ENCODE data around the gene FTO. TPM values are rescaled to one million over a fixed set of nuclear protein-coding genes. Genes with fewer than 3 reads are reported as not detected.

The FTO gene
- polyA plus RNA-seq, 10 donors, result 48.3 to 68.6 (median 62.8) TPM

DNA sequence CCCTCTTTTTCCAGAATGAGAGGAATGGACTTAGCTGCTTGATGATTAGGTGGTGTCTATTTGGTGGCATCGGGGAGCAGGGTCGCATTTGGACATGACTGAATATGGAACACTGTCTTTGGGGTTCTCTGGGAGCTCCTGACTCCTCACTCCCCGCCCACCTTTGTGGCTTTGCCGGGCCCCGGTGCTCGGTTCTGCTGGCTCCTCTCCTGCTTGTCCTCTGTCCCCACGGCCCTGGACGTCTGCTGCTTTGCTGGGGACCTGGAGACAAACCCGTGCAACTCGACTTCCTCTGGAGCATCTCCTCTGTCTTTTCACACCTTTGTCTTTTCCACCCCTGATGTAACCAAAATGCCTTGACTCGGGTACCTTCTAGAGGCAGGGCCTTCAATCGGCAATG is 446.9 kb downstream of the FTO start:
- no peak for DNase-seq

GRCh38 chr16:54152362-54153239 is 448.6 kb downstream of the FTO start:
- DNase-seq, result no peak

DNA sequence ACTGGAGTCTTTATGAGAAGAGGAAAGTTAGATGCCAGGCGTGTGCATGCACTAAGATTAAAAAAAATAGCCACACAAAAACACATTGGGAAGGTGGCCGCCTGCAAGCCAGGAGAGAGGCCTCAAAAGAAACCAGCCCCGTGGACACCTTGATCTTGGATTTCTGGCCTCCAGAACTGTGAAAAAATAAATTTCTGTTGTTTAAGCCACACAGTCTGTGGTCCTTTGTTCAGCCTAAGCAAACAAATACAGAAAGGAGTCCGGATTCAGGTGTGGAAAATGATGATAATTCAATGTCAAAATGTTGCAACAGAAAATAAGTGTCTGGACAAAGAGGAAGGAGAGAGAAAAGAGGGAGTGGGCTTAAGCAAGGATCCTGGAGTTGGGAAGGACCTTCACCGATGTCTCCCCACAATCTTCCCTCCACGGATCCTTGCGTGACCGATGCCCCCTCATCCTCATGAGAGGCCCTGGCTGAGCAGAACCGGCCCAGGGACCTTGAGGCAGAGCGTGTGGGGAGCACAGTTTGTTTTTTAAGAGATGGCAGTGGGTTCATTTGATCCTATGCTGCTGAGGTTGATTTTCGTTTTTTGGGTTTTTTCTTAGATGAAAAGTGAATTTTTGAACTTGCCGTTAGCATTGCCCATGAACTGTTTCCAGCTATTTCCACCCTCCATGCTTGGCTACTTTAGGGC is 449.4 kb downstream of the FTO start:
- no peak for DNase-seq

DNA sequence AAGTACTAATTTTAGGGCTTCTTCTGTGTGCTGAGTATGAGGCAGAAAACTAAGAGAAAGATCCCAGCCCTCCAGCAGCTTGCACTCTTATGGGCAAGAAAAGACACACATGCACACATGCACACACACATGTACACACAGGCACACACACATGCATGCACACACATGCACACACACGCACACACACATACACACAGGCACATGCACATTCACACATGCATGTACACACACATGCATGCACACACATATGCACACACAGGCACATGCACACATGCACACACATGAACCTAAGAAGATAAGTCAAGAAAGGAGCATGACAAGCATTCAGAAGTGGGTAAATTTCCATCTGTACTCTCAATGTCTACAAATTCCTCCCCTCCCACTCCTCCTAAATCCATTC is 452.4 kb downstream of the FTO start:
- DNase-seq, result no peak

DNA sequence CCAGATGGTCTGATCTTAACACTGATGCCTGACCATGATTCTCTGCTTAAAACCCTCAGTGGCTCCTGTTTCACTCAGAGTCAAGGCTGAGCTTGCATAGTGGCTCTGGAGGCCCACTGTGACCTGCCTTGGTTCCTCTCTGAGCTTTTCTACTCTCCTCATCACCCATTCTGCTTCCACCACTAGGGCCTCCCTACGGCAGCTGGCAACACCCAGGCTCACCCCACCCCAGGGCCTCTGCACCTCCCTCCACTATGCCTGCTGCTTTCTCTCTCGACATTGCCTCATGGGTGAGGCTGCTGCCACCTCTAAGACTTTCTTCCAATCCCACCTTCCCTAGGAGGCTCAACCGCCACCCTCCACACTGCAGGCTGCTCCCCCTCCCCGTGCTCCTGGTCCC is 455.0 kb downstream of the FTO start:
- DNase-seq, result no peak

DNA sequence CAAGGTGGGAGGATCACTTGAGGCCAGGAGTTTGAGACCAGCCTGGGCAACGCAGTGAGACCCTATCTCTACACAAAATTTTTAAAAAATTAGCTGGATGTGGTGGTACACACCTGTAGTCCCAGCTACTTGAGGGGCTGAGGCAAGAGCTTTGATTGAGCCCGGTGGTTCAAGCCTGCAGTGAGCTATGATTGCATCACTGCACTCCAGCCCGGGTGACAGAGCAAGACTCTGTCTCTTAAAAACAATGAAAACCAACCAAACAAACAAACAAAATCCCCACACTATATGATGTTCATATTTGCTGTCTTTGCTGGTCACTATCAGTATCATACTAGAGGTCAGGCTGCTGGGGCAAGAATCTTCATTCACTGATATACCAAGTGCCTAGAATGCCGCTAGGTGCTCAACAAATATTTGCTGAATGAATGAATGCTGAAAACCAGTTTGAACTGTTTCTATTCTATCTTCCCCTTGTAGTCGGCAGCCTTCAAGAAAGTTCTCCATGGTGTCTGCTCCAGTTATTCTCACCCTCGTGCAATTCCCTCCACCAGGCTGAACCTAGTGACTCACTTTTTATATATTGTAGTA is 455.6 kb downstream of the FTO start:
- DNase-seq, result no peak

- DNase-seq, result no peak
Measured at GRCh38 chr16:54160252-54160860, 456.4 kb downstream of the FTO start.

DNA sequence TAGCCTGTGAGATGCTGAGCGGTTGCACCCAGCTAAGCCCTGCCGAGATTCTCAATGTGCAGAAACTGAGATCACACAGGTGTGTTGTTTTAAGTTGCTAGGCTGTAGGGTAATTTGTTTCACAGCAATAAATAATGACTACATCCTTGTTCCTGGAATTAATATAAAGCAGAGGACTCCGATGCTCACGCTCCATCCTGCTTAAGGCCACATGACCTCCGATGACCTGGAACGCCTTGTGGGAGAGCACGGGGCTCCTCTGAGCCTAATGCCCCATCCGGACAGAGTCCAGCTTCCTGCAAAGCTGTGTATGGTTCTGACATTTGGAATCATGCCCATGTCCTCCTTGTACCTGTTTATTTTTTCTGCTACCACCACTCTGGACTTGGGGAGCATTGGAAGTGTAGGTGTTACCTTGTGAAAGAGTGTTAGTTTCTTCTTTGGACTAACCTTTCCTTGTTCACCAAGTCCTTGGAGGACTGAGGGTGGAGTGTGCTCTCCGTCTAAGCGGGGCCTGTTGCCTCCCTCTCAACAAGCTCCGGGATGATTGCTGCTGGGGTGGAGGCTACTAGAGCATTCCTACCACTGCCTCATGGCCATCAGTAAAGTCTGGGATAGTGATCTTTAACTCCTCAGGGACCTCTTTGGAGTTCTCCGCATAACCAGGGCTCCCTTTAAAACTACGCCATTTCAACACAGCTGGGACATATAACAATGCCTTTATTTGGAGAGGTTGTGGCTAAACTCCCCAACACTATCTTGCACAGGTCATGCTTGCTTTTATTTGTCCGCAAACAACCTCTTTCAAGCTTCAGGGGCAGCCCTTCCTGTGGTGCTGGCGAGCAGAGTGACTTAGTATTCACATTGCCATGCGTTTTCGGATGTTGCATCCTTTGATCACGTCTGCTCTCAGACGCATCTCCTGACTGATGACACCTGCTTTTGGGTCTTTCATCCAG is 457.3 kb downstream of the FTO start:
- no peak for DNase-seq

DNA sequence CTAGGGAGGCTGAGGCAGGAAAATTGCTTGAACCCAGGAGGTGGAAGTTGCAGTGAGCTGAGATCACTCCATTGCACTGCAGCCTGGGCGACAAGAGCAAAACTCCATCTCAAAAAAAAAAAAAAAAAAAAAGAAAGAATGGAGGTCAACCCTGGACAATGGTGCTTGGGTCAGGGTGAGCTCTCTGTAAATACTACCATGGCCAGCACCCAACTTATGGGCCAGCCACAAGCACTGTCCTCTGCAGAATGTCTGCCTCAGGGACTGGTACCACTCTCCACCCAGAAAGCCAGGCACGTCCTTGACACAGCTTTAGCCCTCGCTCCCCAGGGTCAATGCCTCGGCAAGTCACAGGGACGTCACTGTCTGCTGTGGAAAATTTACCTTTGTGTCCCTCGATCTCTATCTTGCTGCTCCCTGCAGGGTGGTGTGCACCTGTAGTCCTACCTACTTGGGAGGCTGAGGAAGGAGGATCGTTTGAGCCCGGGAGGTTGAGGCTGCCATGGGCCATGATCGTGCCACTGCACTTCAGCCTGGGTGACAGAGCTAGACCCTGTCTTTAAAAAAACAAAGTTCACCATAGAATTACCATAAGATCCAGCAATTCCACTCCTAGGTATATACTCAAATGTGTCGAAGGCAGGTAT is 459.4 kb downstream of the FTO start:
- no peak for DNase-seq

- DNase-seq, result no peak
Measured at GRCh38 chr16:54164789-54165173, 460.8 kb downstream of the FTO start.

DNA sequence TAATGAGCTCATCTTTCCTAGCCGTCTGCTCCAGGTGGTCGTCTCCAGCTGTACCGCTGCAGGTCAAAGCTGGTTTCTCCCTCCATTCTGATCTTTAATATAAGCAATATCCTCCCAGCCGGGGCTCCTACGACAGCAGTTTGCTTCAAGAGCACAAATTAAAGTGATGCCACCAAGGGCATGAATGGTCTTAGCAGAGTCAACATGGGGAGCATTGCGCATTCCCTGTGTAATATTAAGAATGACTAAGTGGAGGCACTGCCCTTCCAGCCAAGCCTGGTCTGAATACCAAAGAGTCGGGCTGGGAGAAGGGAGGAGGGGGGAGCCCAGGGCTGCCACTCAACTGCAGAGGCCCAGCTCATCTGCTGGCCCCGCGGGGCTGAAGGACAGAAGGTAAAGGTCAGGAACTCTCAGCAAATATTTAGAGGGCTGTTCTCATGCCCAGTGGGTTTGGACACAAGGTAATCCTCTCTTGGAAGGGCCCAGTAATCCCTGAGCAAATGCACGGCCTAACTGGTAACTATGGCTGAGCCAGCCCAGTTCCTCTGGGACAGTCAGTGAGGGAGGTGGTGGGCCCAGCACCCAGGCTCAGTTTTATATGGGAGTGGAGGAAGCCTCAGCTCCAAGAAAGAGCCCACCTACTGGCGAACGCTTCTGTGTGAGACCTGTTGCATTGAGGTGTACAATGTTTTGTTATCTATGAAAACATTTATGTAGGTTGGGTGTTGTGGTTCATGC is 461.4 kb downstream of the FTO start:
- DNase-seq, result no peak

DNA sequence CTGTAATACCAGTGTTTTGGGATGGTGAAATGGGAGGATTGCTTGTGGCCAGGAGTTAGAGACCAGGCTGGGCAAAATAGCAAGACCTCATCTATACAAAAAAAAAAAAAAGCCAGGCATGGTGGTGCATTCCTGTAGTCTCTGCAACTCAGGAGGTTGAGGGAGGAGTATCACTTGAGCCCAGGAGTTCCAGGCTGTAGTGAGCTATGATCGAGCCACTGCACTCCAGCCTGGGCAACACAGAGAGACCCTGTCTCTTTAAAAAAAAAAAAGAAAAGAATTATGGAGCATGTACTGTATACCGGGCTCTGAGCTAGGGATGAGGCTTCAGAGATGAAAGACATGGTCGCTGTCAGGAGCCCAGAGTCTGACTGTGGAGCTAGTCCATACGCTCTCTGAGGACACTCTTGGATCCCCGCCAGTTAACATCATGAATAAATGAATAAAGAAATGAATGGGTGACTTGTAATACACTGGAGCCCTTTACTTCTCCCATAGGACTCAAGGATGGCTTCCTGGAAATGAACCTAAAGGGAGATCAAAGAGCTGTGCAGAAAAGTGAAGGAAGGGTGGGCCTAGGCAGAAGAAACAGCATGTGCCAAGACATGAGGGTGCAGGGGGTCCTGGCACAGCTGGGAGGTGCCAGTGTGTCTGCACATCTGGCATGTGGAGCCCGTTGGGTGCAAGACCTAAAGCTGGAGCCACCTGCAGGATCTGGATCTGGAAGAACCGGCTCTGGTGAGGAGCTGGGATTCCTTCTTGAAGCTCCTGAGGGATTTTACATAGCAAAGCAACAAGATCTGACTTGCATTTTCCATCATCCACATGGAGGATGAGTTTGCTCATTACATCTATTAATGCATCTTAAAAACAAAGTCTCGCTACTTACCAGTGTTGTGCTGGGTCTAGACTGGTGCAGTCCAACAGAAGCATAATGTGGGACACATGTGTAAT is 462.2 kb downstream of the FTO start:
- no peak for DNase-seq

DNA sequence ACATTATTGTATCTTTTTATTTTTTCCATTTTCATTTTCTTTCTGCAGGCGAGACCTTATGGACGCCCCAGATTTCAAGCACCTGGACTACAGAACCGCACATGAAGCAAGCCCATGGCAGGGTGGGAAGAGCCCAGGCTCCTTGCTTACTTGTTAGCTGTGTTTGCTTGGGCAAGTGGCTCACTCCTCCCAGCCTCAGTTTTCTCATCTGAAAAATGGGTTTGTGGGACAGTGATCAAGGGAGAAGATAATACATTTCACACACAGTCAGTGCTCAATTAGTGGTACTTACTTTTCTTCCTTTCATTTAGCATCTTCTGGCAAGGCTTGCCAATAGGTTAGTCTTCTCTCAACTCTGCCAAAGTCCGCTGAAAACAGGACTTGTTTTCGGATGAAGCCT is 465.2 kb downstream of the FTO start:
- no peak for DNase-seq

DNA sequence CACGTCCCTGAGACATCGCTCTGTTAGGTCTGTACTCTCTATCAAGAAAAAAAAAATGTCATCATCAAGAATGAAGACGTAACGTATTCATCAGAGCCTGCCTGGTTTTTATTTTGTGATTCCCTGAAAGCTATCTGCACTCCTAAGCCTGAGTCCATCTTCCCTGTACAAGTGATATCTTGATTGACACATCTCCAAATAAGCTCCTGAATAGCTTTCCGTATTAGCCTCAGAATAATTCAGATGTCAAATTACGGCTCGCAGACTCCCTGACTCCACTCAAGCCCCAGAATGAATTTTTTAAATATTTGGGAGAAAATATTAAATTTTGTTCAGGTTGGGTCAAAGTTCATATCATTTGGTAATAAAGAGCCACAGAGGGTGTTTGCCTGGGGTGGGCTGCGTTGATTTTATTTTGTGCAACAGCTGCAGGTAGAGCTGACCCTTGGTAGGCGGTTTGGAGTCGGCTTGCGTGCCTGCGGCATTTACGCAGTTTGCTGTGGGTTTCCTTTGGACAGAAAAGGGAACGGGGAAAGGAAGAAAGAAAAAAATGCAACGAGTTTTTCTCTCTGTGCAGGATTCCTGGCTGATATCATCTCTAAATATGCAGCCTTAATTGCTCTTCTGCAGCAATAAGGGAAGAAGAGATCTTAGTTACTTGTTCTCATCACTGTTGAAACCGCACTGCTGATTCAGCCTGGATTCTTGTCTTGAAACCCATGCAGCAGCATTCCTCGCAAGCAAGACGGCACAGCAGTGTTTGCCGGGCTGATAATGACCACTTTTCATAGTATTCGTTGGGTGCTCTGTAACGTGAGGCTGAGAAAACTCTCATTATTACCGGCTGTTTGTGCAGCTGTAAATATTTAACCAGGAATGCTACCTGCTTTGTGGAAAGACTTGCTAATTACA is 467.9 kb downstream of the FTO start:
- peak in 1 of 3 donors; percentile 80 for DNase-seq

DNA sequence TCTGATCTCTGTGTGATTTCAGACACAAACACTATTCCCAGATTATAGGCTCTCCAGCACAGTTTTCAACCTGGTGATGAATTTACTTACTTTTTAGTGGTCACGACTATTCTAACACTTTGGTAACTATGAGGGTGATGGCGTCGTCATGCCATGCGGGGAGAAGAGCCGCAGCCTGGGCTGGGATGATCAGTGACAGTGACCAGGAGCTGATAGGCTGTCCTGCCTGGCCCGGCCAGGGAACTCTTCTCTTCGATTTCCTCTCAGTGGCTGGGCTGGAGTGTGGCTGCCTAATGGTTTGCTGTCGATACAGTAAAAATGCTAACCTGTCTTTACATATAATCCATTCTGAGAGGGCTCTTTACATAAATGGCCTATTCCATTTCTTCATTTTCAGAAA is 469.5 kb downstream of the FTO start:
- no peak for DNase-seq

- DNase-seq, result peak in 1 of 3 donors; percentile 52
Measured at GRCh38 chr16:54174201-54174600, 470.2 kb downstream of the FTO start.

- no peak for DNase-seq
Measured at GRCh38 chr16:54174750-54175149, 470.8 kb downstream of the FTO start.

DNA sequence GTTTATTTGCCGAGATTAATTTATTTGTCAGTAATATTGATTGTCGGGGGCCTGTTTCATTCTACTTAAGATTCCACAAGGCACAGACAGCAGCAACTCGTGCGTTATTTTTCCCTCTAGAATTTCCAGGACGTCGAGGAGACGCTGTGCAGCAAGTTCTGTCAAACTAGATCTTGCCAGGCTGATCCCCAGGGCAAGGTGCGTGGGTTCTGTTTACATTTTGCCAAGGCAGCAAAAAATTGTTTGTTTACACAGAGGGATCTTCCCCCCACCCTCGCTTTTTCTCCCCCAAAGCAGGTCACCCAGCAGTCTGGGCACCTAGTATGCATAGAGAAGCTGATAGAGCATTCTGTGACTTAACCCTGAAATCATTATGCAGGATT is 471.2 kb downstream of the FTO start:
- DNase-seq, result peak in 1 of 3 donors; percentile 11

Measured in muscle of back (tissue), 11 donors.